ENCODE measurements around the gene KRT36.

DNA sequence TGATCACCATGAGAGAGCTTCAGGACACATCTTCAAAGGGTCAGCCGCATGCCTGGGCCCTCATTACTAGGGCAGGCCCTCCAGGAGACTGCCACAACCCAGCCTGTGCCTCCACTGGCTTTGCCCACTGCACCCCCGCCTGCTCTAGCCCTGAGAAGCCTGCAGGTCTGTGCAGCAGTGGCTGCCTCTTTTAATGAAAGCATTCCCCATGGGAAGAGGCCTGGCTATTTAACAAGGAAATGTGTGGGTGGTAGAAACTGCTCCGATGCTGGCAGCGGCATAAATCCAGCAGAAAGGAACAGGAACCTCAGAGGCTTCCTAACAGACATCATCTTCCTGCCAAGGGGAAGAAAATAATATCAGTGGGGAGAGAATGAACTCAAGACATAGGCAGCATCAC is 22.1 kb downstream of the KRT36 start:
- TF ChIP-seq, protein P1, sequence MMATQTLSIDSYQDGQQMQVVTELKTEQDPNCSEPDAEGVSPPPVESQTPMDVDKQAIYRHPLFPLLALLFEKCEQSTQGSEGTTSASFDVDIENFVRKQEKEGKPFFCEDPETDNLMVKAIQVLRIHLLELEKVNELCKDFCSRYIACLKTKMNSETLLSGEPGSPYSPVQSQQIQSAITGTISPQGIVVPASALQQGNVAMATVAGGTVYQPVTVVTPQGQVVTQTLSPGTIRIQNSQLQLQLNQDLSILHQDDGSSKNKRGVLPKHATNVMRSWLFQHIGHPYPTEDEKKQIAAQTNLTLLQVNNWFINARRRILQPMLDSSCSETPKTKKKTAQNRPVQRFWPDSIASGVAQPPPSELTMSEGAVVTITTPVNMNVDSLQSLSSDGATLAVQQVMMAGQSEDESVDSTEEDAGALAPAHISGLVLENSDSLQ (IDR thresholded peaks at IDR 0.05): no peak
- TF ChIP-seq SP1 (IDR thresholded peaks at IDR 0.05) (no peak), BHLHE40 (IDR thresholded peaks at IDR 0.05; ENCODE audit: borderline replicate concordance) (no peak), FOXK2 (IDR thresholded peaks at IDR 0.05) (no peak), FOXM1 (IDR thresholded peaks at IDR 0.05; ENCODE audit: borderline replicate concordance) (no peak), HDGF (IDR thresholded peaks at IDR 0.05; ENCODE audit: borderline replicate concordance) (no peak), ARNT (IDR thresholded peaks at IDR 0.05) (no peak), NFRKB (IDR thresholded peaks at IDR 0.05) (no peak)
